OCI-LY7 (cell line): ENCODE measurements around the gene BAG5. TPM values are rescaled to one million over a fixed set of nuclear protein-coding genes. Genes with fewer than 3 reads are reported as not detected.

Experiments used
- BruUV-seq: library from RNA; stranded (reverse); fragments of 400-500 nt; replicated peaks from 2 replicates; lab custom pipeline; 2021; lab: Mats Ljungman, UMichigan
- CTCF ChIA-PET: fragments of 300-600 bp; sonication (Branson Sonifier 250); formaldehyde crosslinking; loops from one replicate; lab custom pipeline; 2022; ENCODE audit warnings: antibody characterized with exemption; ENCODE audit not compliant: unreplicated experiment; lab: Charles Lee
- POLR2A ChIA-PET: fragments of 300-600 bp; sonication (Branson Sonifier 250); formaldehyde crosslinking; loops from one replicate; lab custom pipeline; 2022; ENCODE audit warnings: antibody characterized with exemption; lab: Charles Lee
- DNase-seq: peaks from one replicate; pipeline ENCODE4 v3.0.0-alpha.2; 2015; ENCODE audit warnings: low spot score
- H2AFZ ChIP-seq: fragments of 200-600 bp; sonication (generic), shearing (Covaris generic); 2 replicates; pipeline ENCODE4 v1.6.1; 2014; ENCODE audit warnings: mild to moderate bottlenecking, antibody characterized with exemption, low read length, moderate library complexity
- H3K27ac ChIP-seq: fragments of 200-600 bp; sonication (generic); 2 replicates; pipeline ENCODE4 v1.5.1; 2014; ENCODE audit warnings: mixed run types, low read depth, mild to moderate bottlenecking, moderate library complexity, low read length, inconsistent platforms; ENCODE audit not compliant: poor library complexity, severe bottlenecking
- H3K36me3 ChIP-seq: fragments of 200-600 bp; sonication (generic); 2 replicates; pipeline ENCODE4 v1.6.1; 2014; ENCODE audit warnings: mild to moderate bottlenecking, antibody characterized with exemption, low read length, moderate library complexity, mixed read lengths; ENCODE audit not compliant: insufficient read depth
- H3K4me1 ChIP-seq: fragments of 200-600 bp; sonication (generic); 2 replicates; pipeline ENCODE4 v1.5.1; 2014; ENCODE audit warnings: mild to moderate bottlenecking, low read length; ENCODE audit not compliant: insufficient read depth, poor library complexity, severe bottlenecking
- H3K4me2 ChIP-seq: fragments of 200-600 bp; sonication (generic); 2 replicates; pipeline ENCODE4 v1.6.1; 2014; ENCODE audit warnings: mild to moderate bottlenecking, low read length
- H3K4me3 ChIP-seq: fragments of 200-600 bp; sonication (generic); 2 replicates; pipeline ENCODE4 v1.5.1; 2014; ENCODE audit warnings: mild to moderate bottlenecking, low read depth, low read length; ENCODE audit not compliant: poor library complexity, severe bottlenecking
- H3K79me2 ChIP-seq: fragments of 200-600 bp; sonication (generic); 2 replicates; pipeline ENCODE4 v1.6.1; 2016; ENCODE audit warnings: low read depth, mild to moderate bottlenecking, low read length, moderate library complexity, mixed read lengths; ENCODE audit not compliant: insufficient read depth
- H3K9me2 ChIP-seq: fragments of 200-600 bp; sonication (generic); 2 replicates; pipeline ENCODE4 v1.6.1; 2016; ENCODE audit warnings: mild to moderate bottlenecking, low read length, mixed read lengths; ENCODE audit not compliant: insufficient read depth
- H3K9me3 ChIP-seq: fragments of 200-600 bp; sonication (generic); 2 replicates; pipeline ENCODE4 v1.6.1; 2014; ENCODE audit warnings: mild to moderate bottlenecking, mixed run types, low read length, mixed read lengths
- H4K20me1 ChIP-seq: fragments of 200-600 bp; sonication (generic); 2 replicates; pipeline ENCODE4 v1.6.1; 2014; ENCODE audit warnings: mild to moderate bottlenecking, antibody characterized with exemption, low read length, moderate library complexity, mixed read lengths; ENCODE audit not compliant: insufficient read depth
- CTCF ChIP-seq: fragments of 200-600 bp; sonication (generic); conservative IDR thresholded peaks from 2 replicates; pipeline ENCODE4 v1.5.1; 2014; ENCODE audit warnings: mild to moderate bottlenecking, antibody characterized with exemption, low read length, moderate library complexity, mixed read lengths
- EZH2phosphoT487 ChIP-seq: fragments of 200-600 bp; sonication (generic); IDR thresholded peaks from 2 replicates; pipeline ENCODE4 v1.6.1; 2018; ENCODE audit warnings: low read depth, borderline replicate concordance, mild to moderate bottlenecking, mixed run types, antibody characterized with exemption, low read length, moderate library complexity, mixed read lengths
- intact Hi-C: fragments of 100-400 bp; cut with micrococcal nuclease; formaldehyde crosslinking; loops from one replicate; pipeline ENCODE4 v1.10.0; 2022; ENCODE audit not compliant: unreplicated experiment
- total RNA-seq, 2 experiments: library from RNA; depleted of rRNA in 1 of 2; stranded (reverse); fragments of >200 nt in 1 of 2; shearing (Covaris generic) in 1 of 2; gene quantifications; 2 replicates each; pipeline ENCODE4 v1.2.3, GENCODE V29; 2014 to 2022

BAG5 gene
- total RNA-seq, 2 experiments from 2014 or later: 29.2 to 38.7 TPM

- TF ChIP-seq EZH2phosphoT487: no peak
- no peak for TF ChIP-seq CTCF
- H3K4me1 ChIP-seq: peaks cover 5% of the 10 kb centered on the region
- H3K79me2 ChIP-seq: peaks cover 11% of the 10 kb centered on the region
- peaks cover 34% of the 10 kb centered on the region; the same call in 1 of the 2 replicates for H3K36me3 ChIP-seq
- intact Hi-C loops: no loop called here
- H3K4me3 ChIP-seq: no peak overlapping the region
- no peak overlapping the region for H3K4me2 ChIP-seq
- ChIA-PET POLR2A (no interaction called here), CTCF (no interaction called here)
- H3K9me3 ChIP-seq: no peaks in the 10 kb centered on the region
- BruUV-seq: no TSS peak
- H3K9me2 ChIP-seq: no peaks in the 10 kb centered on the region
- no peak overlapping the region for H3K27ac ChIP-seq
- no peak for DNase-seq
- no peaks in the 10 kb centered on the region; the same call in 1 of the 2 replicates for H4K20me1 ChIP-seq
- no peak overlapping the region for H2AFZ ChIP-seq
Measured at GRCh38 chr14:103535081-103535890, 27.2 kb downstream of the BAG5 start.

- Histone ChIP-seq H4K20me1 (no peaks in the 10 kb centered on the region; the same call in 1 of the 2 replicates), H3K9me2 (no peaks in the 10 kb centered on the region), H3K79me2 (peaks cover 18% of the 10 kb centered on the region), H3K27ac (no peak overlapping the region), H3K4me3 (no peak overlapping the region), H3K4me1 (peaks cover 11% of the 10 kb centered on the region), H3K4me2 (no peak overlapping the region), H3K9me3 (no peaks in the 10 kb centered on the region), H2AFZ (no peak overlapping the region), H3K36me3 (peaks cover 38% of the 10 kb centered on the region; the same call in 1 of the 2 replicates)
- CTCF ChIA-PET: no interaction called here
- POLR2A ChIA-PET: no interaction called here
- no TSS peak for BruUV-seq
- no peak for TF ChIP-seq CTCF
- no peak for TF ChIP-seq EZH2phosphoT487
- no peak for DNase-seq
- intact Hi-C loops: no loop called here
Measured at GRCh38 chr14:103534576-103535061, 27.8 kb downstream of the BAG5 start.
